Thoracic aorta (tissue), 2 donors: ENCODE data around the gene PSMA7. TPM values are rescaled to one million over a fixed set of nuclear protein-coding genes. Genes with fewer than 3 reads are reported as not detected.

ENCODE experiments used
- ATAC-seq: fragments of 150-250 bp; one replicate; pipeline ENCODE4 v1.8.0; 2017; ENCODE audit warnings: low read depth; ENCODE audit not compliant: insufficient number of reproducible peaks, low FRiP score
- DNase-seq: peaks from one replicate; pipeline ENCODE4 v3.0.0-alpha.2; 2020; ENCODE audit warnings: low spot score
- H3K27ac ChIP-seq, 2 donors: fragments of 200-600 bp; sonication (generic); 1 replicate in 1 of 2; 2 replicates in 1 of 2; pipeline ENCODE4 v1.5.1; 2016; ENCODE audit warnings: mild to moderate bottlenecking in 2 of 2, moderate library complexity in 2 of 2
- H3K27me3 ChIP-seq: fragments of 200-600 bp; sonication (generic); replicated peaks from 2 replicates; pipeline ENCODE4 v1.6.0; 2016; ENCODE audit warnings: mild to moderate bottlenecking; ENCODE audit not compliant: insufficient read depth
- H3K36me3 ChIP-seq: fragments of 200-600 bp; sonication (generic); one replicate; pipeline ENCODE4 v1.5.1; 2016
- H3K4me1 ChIP-seq, 2 donors: fragments of 200-600 bp; sonication (generic); 1 replicate in 1 of 2; 2 replicates in 1 of 2; pipeline versions ENCODE4 v1.5.1 to v1.6.0; 2016; ENCODE audit warnings: low read depth in 2 of 2, mild to moderate bottlenecking in 1 of 2; ENCODE audit not compliant: control insufficient read depth in 1 of 2
- H3K4me3 ChIP-seq: fragments of 200-600 bp; sonication (generic); 2 replicates; pipeline ENCODE4 v1.5.1; 2016; ENCODE audit warnings: mild to moderate bottlenecking
- H3K9me3 ChIP-seq: fragments of 200-600 bp; sonication (generic); 2 replicates; pipeline ENCODE4 v1.5.1; 2016
- CTCF ChIP-seq: fragments of 200-600 bp; sonication (generic); IDR thresholded peaks from one replicate; pipeline ENCODE4 v1.5.1; 2019; ENCODE audit warnings: antibody characterized with exemption
- total RNA-seq, 2 donors: library from RNA; depleted of rRNA; stranded (reverse); fragments of >200 nt; gene quantifications; one replicate each; pipeline versions ENCODE4 v1.1.0 to v1.2.3, GENCODE V29; 2016

PSMA7 gene
- total RNA-seq, 2 donors from 2014 or later = 185 to 228 TPM

GRCh38 chr20:62164879-62165761, 21.9 kb upstream of the PSMA7 start:
- no peak for DNase-seq
- H3K4me3 ChIP-seq = no peak overlapping the region
- H3K4me1 ChIP-seq = no peaks in the 10 kb centered on the region
- no peak overlapping the region for H3K27ac ChIP-seq
- H3K27me3 ChIP-seq = no peaks in the 10 kb centered on the region
- no peak for ATAC-seq
- TF ChIP-seq CTCF = no peak
- H3K36me3 ChIP-seq = peaks cover 54% of the 10 kb centered on the region
- H3K9me3 ChIP-seq = no peaks in the 10 kb centered on the region

GRCh38 chr20:62163986-62164762, 21.0 kb upstream of the PSMA7 start:
- H3K36me3 ChIP-seq = peaks cover 52% of the 10 kb centered on the region
- H3K4me1 ChIP-seq = no peaks in the 10 kb centered on the region
- H3K27ac ChIP-seq = no peak overlapping the region
- H3K9me3 ChIP-seq = no peaks in the 10 kb centered on the region
- no peak for DNase-seq
- H3K4me3 ChIP-seq = no peak overlapping the region
- TF ChIP-seq CTCF = no peak
- no peak for ATAC-seq
- no peaks in the 10 kb centered on the region for H3K27me3 ChIP-seq

- no peak for TF ChIP-seq CTCF
- DNase-seq = no peak
- Histone ChIP-seq H3K27me3 (no peaks in the 10 kb centered on the region), H3K4me1 (no peaks in the 10 kb centered on the region), H3K36me3 (peaks cover 45% of the 10 kb centered on the region), H3K4me3 (no peak overlapping the region), H3K27ac (no peak overlapping the region), H3K9me3 (no peaks in the 10 kb centered on the region)
- no peak for ATAC-seq
Measured at GRCh38 chr20:62163485-62163865, 20.3 kb upstream of the PSMA7 start.

GRCh38 chr20:62162765-62163484, 19.7 kb upstream of the PSMA7 start:
- Histone ChIP-seq H3K27ac (no peak overlapping the region), H3K4me1 (no peaks in the 10 kb centered on the region), H3K9me3 (no peaks in the 10 kb centered on the region), H3K27me3 (no peaks in the 10 kb centered on the region), H3K4me3 (no peak overlapping the region), H3K36me3 (peaks cover 45% of the 10 kb centered on the region)
- DNase-seq (no peak), ATAC-seq (no peak)
- no peak for TF ChIP-seq CTCF

GRCh38 chr20:62161347-62161746, 18.2 kb upstream of the PSMA7 start:
- no peak for ATAC-seq
- TF ChIP-seq CTCF = no peak

More at GRCh38 chr20:62161347-62161746, 18.2 kb upstream of the PSMA7 start:
- Histone ChIP-seq H3K36me3 (peaks cover 43% of the 10 kb centered on the region), H3K4me3 (no peak overlapping the region), H3K27ac (no peak overlapping the region), H3K27me3 (no peaks in the 10 kb centered on the region), H3K9me3 (no peaks in the 10 kb centered on the region), H3K4me1 (peaks cover 0 to 8% of the 10 kb centered on the region in 2 donors)
- no peak for DNase-seq
